ENCODE measurements around the gene CCDC134.
"Not testable (repeated sequence)": the region's sequence is repeated elsewhere in the genome, so short reads cannot be mapped to it uniquely, and the experiment has no call there.

The CCDC134 gene

GRCh38 chr22:41825376-41825775 lies 24.9 kb downstream of the CCDC134 start:
- no peak for DNase-seq

DNA sequence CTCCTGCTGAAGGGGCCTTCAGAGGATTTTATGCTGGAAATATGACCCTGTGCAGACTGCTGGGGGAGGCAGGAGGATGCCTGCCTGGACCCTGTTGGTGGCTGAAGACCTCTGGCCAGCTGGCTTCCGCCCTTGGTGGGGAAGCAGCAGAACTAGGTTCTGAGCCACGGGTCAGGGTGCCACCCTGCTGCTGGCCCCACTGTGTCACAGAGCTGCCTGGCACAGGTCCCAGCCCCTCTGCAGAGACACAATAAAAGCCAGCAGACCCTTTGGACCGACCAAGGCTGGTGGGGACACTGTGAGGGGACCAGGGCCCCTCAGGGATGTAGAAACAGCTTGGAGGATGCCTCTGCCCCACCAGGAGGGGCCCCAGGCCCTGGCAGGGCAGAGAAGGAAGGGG lies 25.5 kb downstream of the CCDC134 start:
- no peak for DNase-seq

DNA sequence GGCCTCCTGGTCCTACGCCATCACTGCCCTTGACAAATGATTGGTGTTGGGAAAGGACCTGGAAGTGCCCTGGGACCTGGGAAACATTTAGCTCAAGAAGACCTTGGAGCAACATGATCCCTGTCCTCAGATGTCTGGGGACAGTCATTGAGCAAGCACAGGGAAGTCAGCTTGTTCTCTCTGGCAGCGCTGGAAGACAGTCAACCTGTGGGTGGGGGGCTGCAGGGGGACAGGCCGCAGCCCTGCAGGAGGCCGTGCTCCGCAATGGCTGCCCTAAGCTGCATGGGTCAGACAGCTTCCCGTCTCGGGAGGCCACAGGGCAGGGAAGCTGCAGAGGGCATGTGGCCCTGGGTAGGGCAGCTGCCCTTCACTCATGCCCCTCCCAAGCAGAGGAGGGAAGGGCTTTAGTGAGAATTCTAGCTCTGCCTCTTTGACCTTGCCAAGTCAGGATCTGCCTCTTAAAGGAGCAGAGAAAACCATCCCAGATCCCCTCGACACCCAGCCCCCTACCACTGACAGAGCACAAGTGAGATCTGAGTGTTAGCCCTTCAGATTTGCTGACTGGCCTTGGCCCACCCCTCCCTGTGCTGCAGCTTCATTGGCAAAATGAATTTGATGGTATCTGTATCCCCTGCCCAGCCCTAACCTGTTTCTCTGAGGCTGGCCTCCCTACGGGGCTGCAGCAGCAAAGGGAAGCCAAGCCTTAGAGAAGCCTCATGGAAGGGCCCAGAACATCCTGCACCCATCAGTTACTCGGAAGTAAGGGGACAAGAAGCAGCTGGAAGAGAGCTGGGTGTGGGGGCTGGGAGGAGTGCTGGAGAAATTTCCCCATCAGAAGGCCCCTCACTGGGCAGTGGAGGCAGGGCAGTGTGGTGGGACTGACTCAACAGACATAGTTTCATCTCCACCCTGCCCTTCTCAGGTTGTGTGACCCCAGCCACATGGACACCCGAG lies 26.2 kb downstream of the CCDC134 start:
- no peak for DNase-seq

- no peak for DNase-seq
These were observed 27.2 kb downstream of the CCDC134 start for GRCh38 chr22:41827671-41828070.

GRCh38 chr22:41828516-41828915 lies 28.0 kb downstream of the CCDC134 start:
- DNase-seq: no peak

DNA sequence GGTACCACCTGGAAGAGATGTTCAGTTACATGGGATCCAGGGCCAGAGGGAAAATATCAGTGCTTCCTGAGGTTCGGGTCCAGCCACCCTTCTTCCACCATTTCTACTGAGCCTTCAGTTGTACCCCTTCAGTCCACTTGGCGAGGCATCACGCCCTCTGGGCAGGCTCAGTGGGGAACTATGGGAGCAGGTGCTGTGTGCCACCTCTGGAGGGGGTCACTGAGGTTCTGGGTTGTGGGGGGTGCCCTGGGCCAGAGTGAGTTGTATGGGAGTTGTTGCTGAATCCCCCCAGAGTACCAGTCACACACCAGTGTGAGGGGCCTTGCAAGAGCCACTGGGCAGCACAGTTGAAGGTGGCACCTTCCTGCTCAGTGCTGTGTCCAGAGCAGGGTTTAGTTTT lies 29.7 kb downstream of the CCDC134 start:
- no peak for DNase-seq

DNA sequence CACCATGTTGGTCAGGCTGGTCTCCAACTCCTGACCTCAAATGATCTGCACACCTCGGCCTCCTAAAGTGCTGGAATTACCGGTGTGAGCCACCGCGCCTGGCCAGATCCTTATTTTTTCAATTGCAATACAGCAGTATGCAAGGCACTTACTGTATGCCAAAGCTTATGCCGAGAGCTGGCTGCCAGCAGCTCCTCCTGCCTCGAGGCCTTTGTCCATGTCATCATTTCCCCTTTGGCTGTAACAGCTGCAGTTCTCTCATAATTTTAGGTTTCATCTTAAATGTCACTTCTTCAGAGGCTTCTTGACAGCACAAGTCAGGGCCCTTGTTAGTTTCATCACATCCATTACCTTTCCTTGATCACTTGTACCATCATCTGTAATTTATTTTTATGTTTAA lies 30.9 kb downstream of the CCDC134 start:
- DNase-seq: no peak

DNA sequence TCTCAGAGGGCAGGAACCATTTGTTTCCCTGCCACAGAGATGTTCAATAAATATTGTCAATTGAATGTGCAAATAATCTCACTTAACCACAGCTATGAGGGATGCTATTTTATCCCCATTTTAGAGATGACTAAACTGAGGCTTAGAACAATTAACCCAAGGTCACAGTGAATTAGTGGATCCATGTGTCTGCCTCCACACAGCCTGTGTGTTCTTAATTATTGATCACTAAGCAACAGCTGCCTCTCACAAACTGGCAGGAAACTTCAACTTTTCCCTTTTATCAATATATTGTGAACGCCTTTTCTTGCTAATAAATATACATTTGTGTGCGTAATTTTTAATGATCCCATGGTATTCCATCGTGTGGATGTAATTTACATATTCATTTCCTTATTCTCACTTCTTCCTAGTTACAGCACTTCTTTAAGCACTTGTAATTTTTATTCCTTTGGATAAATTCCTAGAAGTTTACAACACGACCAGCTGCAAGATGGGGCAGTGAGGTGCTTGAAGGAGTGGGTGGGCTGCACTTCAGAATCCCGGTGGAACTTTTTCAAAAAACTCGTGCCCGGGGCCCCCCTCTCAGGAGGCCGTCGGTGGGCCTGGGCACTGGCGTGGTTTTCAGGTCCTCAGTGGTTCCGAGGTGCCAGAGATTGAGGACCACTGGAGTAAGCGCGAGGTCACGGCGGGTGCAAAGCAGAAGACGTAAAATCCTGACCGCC lies 31.5 kb downstream of the CCDC134 start:
- peak; percentile 31 for DNase-seq

DNA sequence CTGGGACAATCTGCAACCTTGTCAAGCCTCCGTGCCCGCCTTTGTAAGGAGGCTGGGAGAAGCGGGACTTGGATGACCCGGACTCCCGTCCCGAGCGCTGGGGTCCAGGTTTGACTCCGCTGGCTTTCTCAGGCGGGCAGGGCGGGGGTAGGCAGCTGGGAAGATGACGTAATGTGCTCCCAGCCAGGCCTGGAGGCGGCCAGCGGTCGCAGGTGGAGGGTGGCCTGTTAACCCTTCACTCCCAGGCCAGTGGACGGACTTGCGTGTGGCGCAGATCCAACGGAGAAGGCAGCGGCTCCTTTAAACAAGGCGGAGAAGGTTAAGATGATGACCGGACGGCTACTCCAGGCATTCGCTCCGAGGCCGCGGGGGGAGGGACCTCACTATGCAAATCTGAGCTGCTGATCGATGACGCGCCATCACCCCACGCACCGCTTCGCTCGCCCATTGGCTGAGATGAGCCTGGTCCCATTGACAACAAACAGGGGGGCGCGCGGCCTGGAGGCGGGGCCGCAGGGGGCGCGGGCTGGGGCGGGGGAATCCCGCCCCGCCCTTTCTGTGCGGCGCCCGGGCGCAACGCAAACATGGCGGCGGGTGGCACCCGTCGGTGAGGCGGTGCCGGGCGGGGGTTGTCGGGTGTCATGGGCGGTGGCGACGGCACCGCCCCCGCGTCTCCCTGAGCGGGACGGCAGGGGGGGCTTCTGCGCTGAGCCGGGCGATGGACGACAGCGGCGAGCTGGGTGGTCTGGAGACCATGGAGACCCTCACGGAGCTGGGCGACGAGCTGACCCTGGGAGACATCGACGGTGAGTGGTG lies 32.3 kb downstream of the CCDC134 start, which contains the start of gene SREBF2:
SREBF2 (plus strand) TSS at position 553 of the 816 bp plus-strand sequence; CDS start at position 719, 166 bp downstream.
- peak; percentile 100 for DNase-seq

GRCh38 chr22:41833369-41834004 lies 33.0 kb downstream of the CCDC134 start:
- DNase-seq: no peak

DNA sequence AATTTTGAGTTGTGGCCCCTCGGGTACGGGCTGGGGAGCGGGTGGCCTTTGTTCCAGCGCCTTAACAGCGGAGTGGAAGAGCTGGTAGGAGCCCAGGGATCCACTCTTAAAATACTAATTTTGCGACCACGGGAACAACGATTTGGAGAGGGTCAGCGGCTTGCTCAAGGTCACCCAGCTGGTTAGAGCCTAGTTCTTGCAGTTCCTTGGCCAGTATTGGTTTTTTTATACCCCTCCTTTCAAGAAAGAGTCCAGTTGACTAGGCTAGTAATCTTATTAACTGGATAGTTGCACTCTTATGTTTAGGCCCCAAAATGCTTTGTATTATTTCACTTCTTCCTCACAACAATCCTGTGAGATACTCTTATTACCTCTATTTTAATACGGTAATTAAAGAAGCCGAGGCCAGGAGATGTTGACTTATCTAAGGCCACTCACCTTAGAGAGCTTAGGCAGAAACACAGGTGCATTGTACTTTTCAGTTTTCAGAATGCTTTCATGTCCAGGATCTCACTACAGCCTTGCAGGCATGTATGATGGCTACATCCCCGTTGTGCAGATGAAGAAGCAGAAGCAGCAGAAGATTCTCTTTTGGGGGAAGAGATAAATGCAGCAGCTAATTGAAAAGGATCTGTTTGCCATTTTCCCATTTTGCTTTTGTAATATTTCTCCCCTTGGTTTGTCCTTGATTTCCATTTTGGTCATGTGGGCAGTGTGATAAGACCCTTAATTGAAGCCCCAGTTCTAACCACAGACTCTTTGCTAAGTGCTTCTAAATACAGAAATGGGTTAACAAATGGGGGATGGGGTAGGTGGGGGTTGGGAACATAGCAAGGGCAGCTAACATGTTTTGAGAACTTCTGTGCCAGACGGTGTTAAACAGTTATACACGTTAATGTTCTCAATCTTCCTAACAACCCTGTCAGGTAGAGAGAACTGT lies 33.8 kb downstream of the CCDC134 start:
- no peak for DNase-seq

DNA sequence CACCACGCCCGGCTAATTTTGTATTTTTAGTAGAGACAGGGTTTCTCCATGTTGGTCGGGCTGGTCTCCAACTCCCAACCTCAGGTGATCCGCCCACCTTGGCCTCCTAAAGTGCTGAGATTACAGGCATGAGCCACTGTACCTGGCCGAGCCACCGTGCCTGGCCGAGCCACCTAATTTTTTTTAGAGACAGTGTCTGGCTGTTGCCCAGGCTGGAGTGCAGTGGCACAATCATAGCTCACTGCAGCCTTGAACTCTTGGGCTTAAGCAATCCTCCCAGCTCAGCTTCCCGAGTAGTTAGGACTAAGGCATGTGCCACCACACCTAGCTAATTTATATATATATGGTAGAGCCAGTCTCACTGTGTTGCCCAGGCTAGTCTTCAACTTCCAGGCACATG lies 35.0 kb downstream of the CCDC134 start:
- not testable (repeated sequence) for DNase-seq

GRCh38 chr22:41836551-41836950 lies 36.1 kb downstream of the CCDC134 start:
- DNase-seq: no peak

DNA sequence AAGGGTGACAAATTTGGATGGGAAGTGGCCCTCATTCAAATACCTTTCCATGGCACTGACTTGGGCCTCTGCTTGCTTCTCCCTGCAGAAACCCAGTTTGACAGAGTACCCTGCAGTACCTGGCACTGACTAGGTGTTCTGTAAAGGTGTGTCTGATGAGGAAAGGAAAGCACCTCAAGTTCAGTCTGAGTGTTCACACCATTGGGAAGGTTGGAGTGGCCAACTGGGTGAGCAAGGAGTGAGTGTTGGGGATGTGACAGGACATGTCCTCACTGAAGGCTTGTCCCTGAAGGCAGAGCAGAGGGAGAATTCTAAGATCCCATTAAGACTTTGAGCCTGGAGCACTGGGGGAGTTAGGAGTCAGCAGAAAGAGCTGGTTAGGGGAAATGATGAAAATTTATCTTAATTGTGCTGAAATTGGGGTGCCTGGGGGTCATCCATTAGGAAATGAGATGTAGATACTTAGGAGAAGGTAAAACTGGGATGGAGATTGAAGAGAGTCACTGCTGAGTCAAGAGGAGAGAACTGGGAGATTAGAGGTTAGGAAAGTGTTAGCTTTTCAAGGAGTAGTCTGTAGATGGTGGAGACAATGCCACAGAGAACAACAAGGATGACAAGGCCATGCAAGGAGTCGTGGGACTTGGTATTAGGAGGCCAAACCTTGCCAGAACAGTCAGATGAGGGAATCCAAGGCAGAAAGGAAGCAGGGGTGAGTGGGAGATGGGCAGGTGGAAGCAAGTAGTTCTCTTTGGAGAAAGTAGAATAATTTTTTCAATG lies 38.6 kb downstream of the CCDC134 start:
- DNase-seq: no peak

- no peak for DNase-seq
These were observed 39.7 kb downstream of the CCDC134 start for GRCh38 chr22:41840216-41840615.

- no peak for DNase-seq
These were observed 40.7 kb downstream of the CCDC134 start for GRCh38 chr22:41841085-41841712.

GRCh38 chr22:41842996-41843970 lies 42.8 kb downstream of the CCDC134 start:
- DNase-seq: no peak

GRCh38 chr22:41844036-41844435 lies 43.6 kb downstream of the CCDC134 start:
- DNase-seq: no peak
